ENCODE data around the gene ABCA7.
A peak's percentile ranks its signal among the peaks of the same experiment; 100 is the strongest.

ABCA7 gene

GRCh38 chr19:1090731-1091543, 51.0 kb downstream of the ABCA7 start:
- DNase-seq, result no peak

- DNase-seq, result no peak
Observed at GRCh38 chr19:1091544-1092175, 51.8 kb downstream of the ABCA7 start.

GRCh38 chr19:1093330-1093729, 53.4 kb downstream of the ABCA7 start:
- no peak for DNase-seq

GRCh38 chr19:1093811-1094553, 54.1 kb downstream of the ABCA7 start:
- DNase-seq, result no peak

GRCh38 chr19:1094655-1094977, 54.7 kb downstream of the ABCA7 start:
- no peak for DNase-seq

GRCh38 chr19:1094978-1095701, 55.2 kb downstream of the ABCA7 start, which contains the start of gene POLR2E:
Gene POLR2E, minus strand, starts transcription at chr19:1095375. Its CDS starts 60 bp downstream, at chr19:1095315.
- DNase-seq, result peak; percentile 97 to 98

- no peak for DNase-seq
Observed at GRCh38 chr19:1097810-1098176, 57.9 kb downstream of the ABCA7 start.

GRCh38 chr19:1098177-1099051, 58.5 kb downstream of the ABCA7 start:
- no peak for DNase-seq

- peak; percentile 84 to 89 for DNase-seq
Observed at GRCh38 chr19:1101337-1101698, 61.4 kb downstream of the ABCA7 start.

GRCh38 chr19:1102407-1103131, 62.7 kb downstream of the ABCA7 start:
- DNase-seq, result no peak

GRCh38 chr19:1103132-1103707, 63.3 kb downstream of the ABCA7 start:
- DNase-seq, result no peak

GRCh38 chr19:1103708-1104310, 63.9 kb downstream of the ABCA7 start, which contains the start of gene GPX4:
Gene GPX4, plus strand, starts transcription at chr19:1103994. Its CDS starts 50 bp downstream, at chr19:1104044.
- peak; percentile 93 to 95 for DNase-seq

- DNase-seq, result peak; percentile 32 to 47
Observed at GRCh38 chr19:1104311-1105007, 64.6 kb downstream of the ABCA7 start.

GRCh38 chr19:1105008-1105872, 65.3 kb downstream of the ABCA7 start:
- DNase-seq, result no peak

- DNase-seq, result no peak
Observed at GRCh38 chr19:1105873-1106840, 66.2 kb downstream of the ABCA7 start.

- peak; percentile 59 to 60 for DNase-seq
Observed at GRCh38 chr19:1106841-1107660, 67.1 kb downstream of the ABCA7 start.
